Hippocampal formation (tissue), 2 donors: ENCODE data around the gene CAMSAP1.
"Not testable (repeated sequence)": the region's sequence is repeated elsewhere in the genome, so short reads cannot be mapped to it uniquely, and the experiment has no call there.

Experiments
- DNase-seq, 2 donors: peaks; one replicate each; lab custom pipeline; 2025; lab: John Stamatoyannopoulos, UW

Gene CAMSAP1

GRCh38 chr9:135921749-135922310 lies 14.5 kb upstream of the CAMSAP1 start:
- no peak for DNase-seq

DNA sequence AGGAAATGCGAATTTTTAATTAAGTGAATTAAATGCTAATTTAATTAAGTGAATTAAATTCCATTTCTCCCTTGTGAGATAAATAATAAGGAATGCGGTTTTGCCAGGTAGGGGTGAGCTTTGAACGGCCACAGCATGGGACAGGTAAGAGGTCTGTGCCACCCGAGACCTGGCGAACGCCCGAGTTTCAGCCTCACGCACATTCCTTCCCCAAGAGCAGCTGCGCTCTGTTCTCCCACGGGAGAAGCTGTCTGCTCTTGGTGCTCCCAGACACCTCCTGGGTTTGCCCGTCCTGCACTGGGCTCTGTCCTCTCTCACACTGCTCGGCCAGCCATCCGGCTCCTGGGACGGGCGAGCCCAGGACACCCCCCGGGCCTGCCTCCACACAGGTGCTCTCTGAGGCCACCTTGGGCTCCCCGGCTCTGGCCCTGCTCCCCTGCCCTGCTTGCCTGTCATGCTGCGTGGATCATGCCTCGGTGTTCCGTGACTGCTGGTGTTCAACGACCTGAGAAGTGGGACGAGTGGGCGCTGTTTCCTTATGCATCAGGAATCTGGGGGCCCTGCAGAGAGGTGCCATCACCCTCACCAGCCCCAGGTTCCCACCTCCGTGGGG lies 13.7 kb upstream of the CAMSAP1 start:
- DNase-seq, result no peak

DNA sequence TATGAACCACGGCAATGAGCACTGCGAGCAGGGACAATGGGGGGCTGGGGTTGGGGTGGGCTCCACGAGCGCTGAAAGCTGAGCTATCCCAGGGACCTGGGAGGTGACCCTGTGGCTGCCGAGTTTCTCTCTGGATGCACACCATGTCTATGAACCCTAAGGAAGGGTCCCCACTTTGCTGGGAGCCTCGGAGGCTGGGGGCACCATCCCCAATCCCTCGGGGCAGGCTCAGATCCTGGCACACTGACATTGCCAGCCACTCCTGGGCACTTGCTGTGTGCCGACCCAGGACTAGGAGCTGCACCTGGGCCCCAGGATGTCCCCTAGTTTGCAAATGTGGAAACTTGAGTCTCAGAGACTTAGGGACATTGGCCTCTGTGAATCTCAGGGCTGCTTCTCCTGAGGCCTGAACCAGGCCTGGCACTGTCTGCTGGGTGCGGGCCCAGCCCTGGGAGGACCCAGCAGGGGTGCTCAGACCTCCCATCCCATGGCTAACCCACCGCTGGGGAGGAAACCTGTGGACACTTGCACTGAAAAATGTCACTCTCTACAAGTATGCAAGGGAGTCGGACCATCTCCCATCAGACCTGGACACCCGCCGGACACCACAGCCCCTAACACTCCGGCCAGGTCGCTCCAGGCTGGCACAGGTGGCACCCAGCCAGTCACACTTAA lies 13.0 kb upstream of the CAMSAP1 start:
- no peak for DNase-seq

DNA sequence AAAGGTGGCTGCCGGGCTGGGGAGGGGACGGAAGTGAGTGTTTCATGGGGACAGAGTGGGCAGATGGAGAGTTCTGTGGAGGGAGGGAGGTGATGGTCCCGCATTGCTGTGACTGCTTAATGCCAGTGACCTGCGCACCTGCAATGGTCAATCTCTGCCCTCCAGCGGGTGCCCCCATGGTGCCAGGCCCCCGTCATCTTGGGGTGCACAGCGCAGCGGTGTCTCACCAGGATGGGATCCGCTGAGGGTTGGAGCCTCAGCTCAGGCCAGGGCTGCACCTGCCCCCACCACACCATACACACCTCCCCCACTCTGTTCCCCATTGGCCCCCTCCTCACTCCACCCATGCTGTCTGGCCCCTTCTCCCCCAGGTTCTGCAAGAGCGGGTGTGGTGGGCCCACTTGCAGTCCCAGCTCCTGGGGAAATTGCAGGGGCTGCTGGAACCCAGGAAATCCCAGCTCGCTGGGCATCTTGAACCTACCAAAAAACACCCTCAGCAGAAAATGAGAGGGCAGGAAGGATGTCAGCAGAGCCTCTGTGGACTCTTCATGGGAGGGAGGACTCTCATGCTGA lies 12.1 kb upstream of the CAMSAP1 start:
- DNase-seq, result no peak

DNA sequence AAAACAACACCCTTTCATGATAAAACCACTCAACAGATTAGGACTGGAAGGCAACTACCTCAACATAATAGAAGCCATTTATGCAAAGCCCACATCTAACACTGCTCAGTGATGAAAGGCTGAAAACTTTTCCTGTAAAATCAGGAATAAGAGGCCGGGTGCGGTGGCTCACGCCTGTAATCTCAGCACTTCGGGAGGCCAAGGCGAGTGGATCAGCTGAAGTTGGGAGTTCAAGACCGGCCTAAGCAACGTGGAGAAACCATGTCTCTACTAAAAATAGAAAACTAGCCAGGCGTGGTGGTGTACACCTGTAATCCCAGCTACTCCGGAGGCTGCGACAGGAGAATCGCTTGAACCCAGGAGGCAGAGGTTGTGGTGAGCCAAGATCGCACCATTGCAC lies 8.9 kb upstream of the CAMSAP1 start:
- not testable (repeated sequence) for DNase-seq

- no peak for DNase-seq
Measured at GRCh38 chr9:135914921-135915320, 7.6 kb upstream of the CAMSAP1 start.

DNA sequence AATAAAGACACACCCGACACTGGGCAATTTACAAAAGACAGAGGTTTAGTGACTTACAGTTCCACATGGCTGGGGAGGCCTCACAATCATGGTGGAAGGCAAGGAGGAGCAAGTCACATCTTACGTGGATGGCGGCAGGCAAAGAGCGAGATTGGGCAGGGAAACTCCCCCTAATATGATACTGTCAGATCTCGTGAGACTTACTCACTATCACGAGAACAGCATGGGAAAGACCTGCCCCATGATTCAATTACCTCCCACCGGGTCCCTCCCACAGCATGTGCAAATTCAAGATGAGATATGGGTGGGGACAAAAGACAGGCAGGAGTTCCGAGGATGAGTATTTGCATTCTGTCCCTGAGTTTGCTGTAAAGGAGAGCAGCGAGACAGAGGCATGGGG lies 3.9 kb upstream of the CAMSAP1 start:
- DNase-seq, result not testable (repeated sequence)

DNA sequence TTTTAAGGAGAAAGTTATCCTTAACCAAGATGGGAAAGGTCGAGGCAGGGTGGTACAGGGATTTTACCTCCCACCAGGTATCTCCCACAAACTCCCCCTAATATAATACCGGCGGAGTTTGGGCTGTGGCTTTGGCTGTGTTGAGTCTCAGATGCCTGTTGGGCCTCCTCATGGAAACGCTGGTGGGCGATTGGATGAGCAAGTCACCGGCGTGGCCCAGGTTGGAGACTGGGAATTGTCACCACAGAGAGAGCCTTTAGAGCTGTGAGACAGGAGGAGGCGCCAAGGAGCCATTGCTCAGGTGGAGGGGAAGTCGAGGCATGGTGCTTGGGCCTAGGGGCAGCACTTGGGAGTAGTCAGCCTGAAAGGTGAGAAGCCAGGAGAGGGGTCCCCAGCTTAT lies 3.4 kb upstream of the CAMSAP1 start:
- DNase-seq, result no peak

DNA sequence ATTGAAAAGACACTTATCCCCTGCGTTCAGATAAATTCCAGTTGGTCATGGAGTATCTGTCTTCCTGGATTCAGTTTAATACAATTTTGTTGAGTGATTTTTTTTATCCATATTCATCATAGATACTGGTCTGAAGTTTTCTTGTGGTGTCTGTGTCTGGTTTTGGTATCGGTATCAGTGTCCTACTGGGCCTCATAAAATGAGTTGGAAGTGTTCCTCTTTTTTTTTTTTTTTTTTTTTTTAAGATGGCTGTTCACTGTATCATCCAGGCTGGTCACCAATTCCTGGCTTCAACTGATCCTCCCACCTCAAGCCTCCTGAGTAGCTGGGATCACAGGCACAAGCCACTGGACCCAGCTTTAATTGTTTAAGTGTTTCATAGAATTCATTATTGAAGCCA lies 2.9 kb upstream of the CAMSAP1 start:
- DNase-seq, result no peak

DNA sequence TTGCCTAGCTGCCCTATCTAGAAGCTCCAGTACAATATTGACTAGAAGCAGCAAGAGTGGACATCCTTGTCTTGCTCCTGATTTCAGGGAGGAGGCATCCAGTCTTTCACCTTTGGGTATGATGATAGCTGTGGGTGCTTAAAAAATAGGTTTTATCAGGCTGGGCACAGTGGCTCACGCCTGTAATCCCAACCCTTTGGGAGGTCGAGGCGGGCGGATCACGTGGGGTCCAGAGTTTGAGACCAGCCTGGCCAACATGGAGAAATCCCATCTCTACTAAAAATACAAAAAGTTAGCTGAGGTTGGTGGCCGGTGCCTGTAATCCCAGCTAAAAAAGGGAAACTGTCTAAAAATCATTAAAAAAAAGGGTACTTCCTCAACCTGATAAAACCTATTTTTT lies 2.0 kb upstream of the CAMSAP1 start:
- DNase-seq, result no peak

DNA sequence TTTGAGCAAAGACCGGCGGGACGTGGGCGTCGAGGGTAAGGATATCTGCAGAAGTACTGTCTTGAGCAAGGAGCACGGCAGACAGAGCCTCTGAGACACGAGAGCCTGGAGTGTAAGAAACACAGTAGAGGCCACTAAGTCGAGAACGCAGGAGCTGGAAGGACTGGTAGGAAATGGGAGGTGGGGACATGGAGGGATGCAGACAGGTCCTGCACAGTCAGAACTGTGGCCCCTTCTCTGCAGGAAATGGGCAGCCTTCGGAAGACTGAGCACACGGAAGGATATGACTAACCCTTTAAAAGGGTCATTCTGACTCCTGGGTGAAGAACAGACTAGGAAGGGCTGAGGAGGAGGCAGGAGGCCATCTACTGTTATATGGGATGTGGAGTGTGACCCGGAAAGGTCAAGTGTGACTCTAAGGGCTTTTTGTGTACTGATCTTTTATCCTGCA lies 1.4 kb upstream of the CAMSAP1 start:
- DNase-seq, result no peak

DNA sequence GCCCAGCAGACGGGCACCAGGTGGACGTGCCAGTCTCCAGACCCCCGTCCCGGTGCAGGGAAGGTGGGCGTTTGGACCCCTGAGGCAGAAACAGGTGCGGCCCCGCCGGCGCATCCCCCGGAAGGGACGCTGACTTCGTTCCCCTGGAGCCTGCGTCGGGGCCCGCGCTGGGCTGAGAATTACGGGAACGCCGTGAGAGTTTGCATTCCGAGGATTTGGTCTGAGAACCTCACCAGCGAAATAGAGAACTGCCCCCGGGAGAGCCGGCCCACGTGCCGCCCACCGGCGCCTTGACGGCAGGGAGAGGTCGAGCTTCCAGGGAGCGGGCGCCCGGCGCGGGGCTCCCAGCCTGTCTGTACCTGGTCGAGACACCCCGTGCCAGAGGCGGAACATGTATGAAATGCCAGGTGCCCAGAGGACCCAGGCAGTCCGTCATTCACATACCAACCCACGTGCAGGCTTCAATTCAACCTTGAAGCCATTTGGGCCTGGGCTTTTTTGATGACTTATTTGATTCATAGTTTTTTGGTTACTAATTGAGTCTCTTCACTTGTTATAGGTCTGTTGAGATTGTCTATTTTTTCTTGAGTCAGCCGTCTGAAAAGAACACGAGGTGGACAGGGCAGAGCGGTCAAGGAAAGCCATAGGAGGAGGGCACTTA lies 877 bp upstream of the CAMSAP1 start:
- no peak for DNase-seq

- DNase-seq, result no peak
Measured at GRCh38 chr9:135907006-135907430, 328 bp downstream of the CAMSAP1 start.

DNA sequence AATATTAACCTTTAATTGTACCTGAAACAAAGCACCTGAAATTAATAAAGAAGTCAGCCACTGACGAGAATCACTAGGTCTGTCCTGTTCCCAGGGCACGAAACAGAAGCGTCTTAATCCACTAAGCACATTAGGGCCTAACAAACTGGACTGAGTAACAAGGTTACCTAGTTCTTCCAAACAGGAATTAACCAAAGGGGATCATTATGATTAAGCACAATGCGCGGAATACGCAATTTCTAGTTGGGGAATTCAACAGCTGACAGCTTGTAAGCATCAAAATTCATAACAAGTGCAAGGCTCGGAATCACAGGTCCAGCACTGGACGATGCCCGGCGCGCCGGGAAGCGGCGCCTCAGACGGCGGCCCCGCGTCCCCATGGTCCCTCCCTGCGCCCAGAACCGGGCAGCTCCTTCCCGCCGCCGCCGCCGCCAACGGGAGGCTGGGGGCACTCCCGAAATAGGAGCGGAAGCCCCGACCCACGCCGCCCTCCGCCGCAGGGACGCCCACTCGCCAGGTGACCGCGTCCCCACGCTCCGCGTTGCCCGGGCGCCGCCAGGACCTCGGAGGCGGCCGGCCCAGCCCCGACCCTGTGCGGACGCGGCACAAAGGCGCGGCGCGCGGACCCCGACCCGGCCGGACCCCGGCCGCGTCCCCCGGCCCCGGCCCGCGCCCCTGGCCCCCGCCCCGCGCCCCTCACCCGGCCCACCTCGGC lies 898 bp downstream of the CAMSAP1 start:
- DNase-seq, result no peak

- no peak for DNase-seq
Measured at GRCh38 chr9:135905380-135906258, 1.7 kb downstream of the CAMSAP1 start.

- no peak for DNase-seq
Measured at GRCh38 chr9:135903786-135904520, 3.4 kb downstream of the CAMSAP1 start.

GRCh38 chr9:135903358-135903656 lies 4.0 kb downstream of the CAMSAP1 start:
- no peak for DNase-seq

DNA sequence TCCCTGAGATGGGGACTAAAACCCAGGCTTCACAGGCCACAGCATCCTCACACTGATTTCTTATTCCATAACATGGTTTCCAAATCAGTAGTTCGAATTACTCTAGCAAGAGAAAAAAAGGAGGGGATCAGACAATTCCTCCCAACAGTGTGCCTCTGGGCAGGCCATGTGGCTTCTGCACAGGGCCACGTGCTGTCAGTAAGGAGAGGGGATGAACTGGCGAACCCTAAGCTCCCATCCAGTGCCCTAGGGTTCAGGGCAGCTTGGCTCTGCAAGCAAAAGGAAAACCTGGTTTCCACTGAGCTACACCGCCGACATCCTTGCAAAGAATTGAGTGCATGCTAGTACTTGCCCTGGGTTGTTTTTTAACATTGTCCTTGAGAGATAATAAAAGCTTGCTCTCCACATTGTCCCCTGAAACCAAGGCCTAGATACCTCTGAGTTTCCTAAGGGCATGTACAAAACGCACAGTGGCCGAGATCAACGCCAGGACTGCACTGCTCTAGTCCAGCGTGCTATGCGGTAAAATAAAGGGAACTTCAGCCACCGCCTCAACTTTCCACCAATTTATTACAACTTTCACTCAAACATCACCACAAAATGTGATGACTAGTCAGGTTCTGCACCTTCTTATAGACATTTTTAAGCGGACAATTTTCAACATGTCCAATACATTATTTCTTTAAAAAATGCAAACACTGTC lies 4.5 kb downstream of the CAMSAP1 start:
- DNase-seq, result no peak

- no peak for DNase-seq
Measured at GRCh38 chr9:135901826-135902225, 5.5 kb downstream of the CAMSAP1 start.
